Esophagus mucosa (tissue), 1 donor: ENCODE measurements around the gene UBLCP1. TPM values are rescaled to one million over a fixed set of nuclear protein-coding genes. Genes with fewer than 3 reads are reported as not detected.
"Not testable (repeated sequence)": the region's sequence is repeated elsewhere in the genome, so short reads cannot be mapped to it uniquely, and the experiment has no call there.

Experiments
- ATAC-seq: fragments of 200-7000 bp; cut with Tn5 transposase; one replicate; pipeline ENCODE4 v1.9.1; 2020
- total RNA-seq: library from RNA; stranded (reverse); gene quantifications from one replicate; pipeline ENCODE4 v1.2.4, GENCODE V29; 2023
- donor health status: DM: yes; HTN: yes; CAD: no.

Gene UBLCP1
- 24.0 TPM for total RNA-seq

- peak; percentile 96 for ATAC-seq
Measured at GRCh38 chr5:159262859-159263568, at the start of gene UBLCP1. Gene UBLCP1, plus strand, starts transcription at chr5:159263290. Its CDS starts 5,626 bp downstream, at chr5:159268916.

- no peak for ATAC-seq
Measured at GRCh38 chr5:159214486-159215271, 48.4 kb upstream of the UBLCP1 start.

GRCh38 chr5:159215886-159216285, 47.2 kb upstream of the UBLCP1 start:
- peak; percentile 64 for ATAC-seq

- ATAC-seq, result no peak
Measured at GRCh38 chr5:159216454-159216853, 46.6 kb upstream of the UBLCP1 start.

GRCh38 chr5:159217236-159217635, 45.9 kb upstream of the UBLCP1 start:
- no peak for ATAC-seq

GRCh38 chr5:159218595-159219023, 44.5 kb upstream of the UBLCP1 start:
- no peak for ATAC-seq

GRCh38 chr5:159220206-159220605, 42.9 kb upstream of the UBLCP1 start:
- ATAC-seq, result peak; percentile 37

GRCh38 chr5:159223469-159223868, 39.6 kb upstream of the UBLCP1 start:
- no peak for ATAC-seq

- ATAC-seq, result peak; percentile 17
Measured at GRCh38 chr5:159224471-159224870, 38.6 kb upstream of the UBLCP1 start.

- ATAC-seq, result no peak
Measured at GRCh38 chr5:159226451-159226850, 36.6 kb upstream of the UBLCP1 start.

- peak; percentile 94 for ATAC-seq
Measured at GRCh38 chr5:159227452-159227851, 35.6 kb upstream of the UBLCP1 start.

GRCh38 chr5:159228097-159228496, 35.0 kb upstream of the UBLCP1 start:
- ATAC-seq, result peak; percentile 86

GRCh38 chr5:159230657-159231056, 32.4 kb upstream of the UBLCP1 start:
- ATAC-seq, result peak; percentile 57

- no peak for ATAC-seq
Measured at GRCh38 chr5:159231167-159231566, 31.9 kb upstream of the UBLCP1 start.

- not testable (repeated sequence) for ATAC-seq
Measured at GRCh38 chr5:159235871-159236520, 27.1 kb upstream of the UBLCP1 start.

- no peak for ATAC-seq
Measured at GRCh38 chr5:159240301-159240870, 22.7 kb upstream of the UBLCP1 start.

- ATAC-seq, result peak; percentile 48
Measured at GRCh38 chr5:159241946-159242552, 21.0 kb upstream of the UBLCP1 start.

GRCh38 chr5:159242656-159243055, 20.4 kb upstream of the UBLCP1 start:
- ATAC-seq, result no peak

GRCh38 chr5:159243385-159243784, 19.7 kb upstream of the UBLCP1 start:
- no peak for ATAC-seq

GRCh38 chr5:159244163-159244562, 18.9 kb upstream of the UBLCP1 start:
- ATAC-seq, result no peak

- ATAC-seq, result no peak
Measured at GRCh38 chr5:159244890-159245289, 18.2 kb upstream of the UBLCP1 start.

GRCh38 chr5:159249158-159249557, 13.9 kb upstream of the UBLCP1 start:
- peak; percentile 35 for ATAC-seq

- no peak for ATAC-seq
Measured at GRCh38 chr5:159252195-159252594, 10.9 kb upstream of the UBLCP1 start.
